ENCODE measurements around the gene UNC5B. TPM values are rescaled to one million over a fixed set of nuclear protein-coding genes. Genes with fewer than 3 reads are reported as not detected.

Gene UNC5B
- total and polyA plus RNA-seq, 2 donors (not counting 1 experiment from before 2014, with no cell fraction given) = 2.5 to 60.8 TPM

GRCh38 chr10:71203716-71204115, 8.7 kb upstream of the UNC5B start:
- Histone ChIP-seq H3K27ac (ENCODE audit: insufficient read depth, low read length) (no peak overlapping the region), H4K20me1 (ENCODE audit: control insufficient read depth, extremely low read depth, insufficient read depth, low read length) (no peaks in the 10 kb centered on the region), H3K27me3 (ENCODE audit: control insufficient read depth, insufficient read depth, low read length) (peaks cover 9% of the 10 kb centered on the region), H3K79me2 (ENCODE audit: control insufficient read depth, insufficient read depth, low read length) (no peaks in the 10 kb centered on the region), H3K36me3 (ENCODE audit: control insufficient read depth, insufficient read depth, low read length) (no peaks in the 10 kb centered on the region), H3K4me1 (ENCODE audit: control insufficient read depth, extremely low read depth, insufficient read depth, low read length) (no peaks in the 10 kb centered on the region), H3K4me3 (replicated peaks in 1 of 4; ENCODE audit: control extremely low read depth in 1 of 4, insufficient read depth in 1 of 4, low read depth in 3 of 4, low read length in 4 of 4) (no peak overlapping the region), H3K4me2 (ENCODE audit: extremely low read depth, insufficient read depth, low read length) (no peak overlapping the region), H2AFZ (ENCODE audit: low read length) (no peak overlapping the region), H3K9me3 (ENCODE audit: control insufficient read depth, insufficient read depth, low read depth, low read length) (no peaks in the 10 kb centered on the region), H3K9ac (ENCODE audit: insufficient read depth, low read length) (no peak overlapping the region)
- no peak for TF ChIP-seq CTCF (conservative IDR thresholded peaks at IDR 0.05 in 1 of 2, IDR thresholded peaks at IDR 0.05 in 1 of 2; ENCODE audit: low read depth in 1 of 2, low read length in 2 of 2)
- no peak for TF ChIP-seq EZH2 (IDR thresholded peaks at IDR 0.05; ENCODE audit: low read length, missing control alignments)
- DNase-seq (ENCODE audit: low read depth in 2 of 2) = no peak

DNA sequence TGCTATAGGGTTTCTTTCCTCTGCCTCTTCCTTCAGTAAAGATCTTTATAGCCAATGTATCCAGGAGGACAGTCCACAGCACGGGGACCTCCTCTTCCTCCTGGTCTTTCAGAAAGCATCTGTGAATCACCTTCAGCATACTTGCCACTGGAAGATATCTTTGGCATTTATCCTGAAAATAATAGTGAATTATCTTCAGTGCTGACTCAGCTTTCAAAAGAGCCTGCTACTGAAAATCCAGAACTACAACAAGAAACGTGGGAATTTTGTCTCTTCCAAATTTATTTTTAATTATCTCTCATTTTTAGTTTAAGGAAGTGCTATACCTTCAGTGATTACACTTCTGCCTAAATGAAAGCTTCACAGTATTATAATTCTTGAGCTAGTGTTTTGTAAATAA, 7.6 kb upstream of the UNC5B start:
- H3K27ac ChIP-seq (ENCODE audit: insufficient read depth, low read length) = no peak overlapping the region
- no peaks in the 10 kb centered on the region for H4K20me1 ChIP-seq (ENCODE audit: control insufficient read depth, extremely low read depth, insufficient read depth, low read length)
- H3K79me2 ChIP-seq (ENCODE audit: control insufficient read depth, insufficient read depth, low read length) = no peaks in the 10 kb centered on the region
- no peak overlapping the region for H3K4me3 ChIP-seq (replicated peaks in 1 of 4; ENCODE audit: control extremely low read depth in 1 of 4, insufficient read depth in 1 of 4, low read depth in 3 of 4, low read length in 4 of 4)
- H3K4me1 ChIP-seq (ENCODE audit: control insufficient read depth, extremely low read depth, insufficient read depth, low read length) = no peaks in the 10 kb centered on the region
- peaks cover 14% of the 10 kb centered on the region for H3K27me3 ChIP-seq (ENCODE audit: control insufficient read depth, insufficient read depth, low read length)
- peak in 1 of 2 donors; percentile 28 for DNase-seq (ENCODE audit: low read depth in 2 of 2)
- H3K9ac ChIP-seq (ENCODE audit: insufficient read depth, low read length) = no peak overlapping the region
- H2AFZ ChIP-seq (ENCODE audit: low read length) = no peak overlapping the region
- TF ChIP-seq EZH2 (IDR thresholded peaks at IDR 0.05; ENCODE audit: low read length, missing control alignments) (no peak), CTCF (conservative IDR thresholded peaks at IDR 0.05 in 1 of 2, IDR thresholded peaks at IDR 0.05 in 1 of 2; ENCODE audit: low read depth in 1 of 2, low read length in 2 of 2) (no peak)
- no peak overlapping the region for H3K4me2 ChIP-seq (ENCODE audit: extremely low read depth, insufficient read depth, low read length)
- H3K36me3 ChIP-seq (ENCODE audit: control insufficient read depth, insufficient read depth, low read length) = no peaks in the 10 kb centered on the region
- H3K9me3 ChIP-seq (ENCODE audit: control insufficient read depth, insufficient read depth, low read depth, low read length) = no peaks in the 10 kb centered on the region

- no peak overlapping the region for H2AFZ ChIP-seq (ENCODE audit: low read length)
- no peak overlapping the region for H3K27ac ChIP-seq (ENCODE audit: insufficient read depth, low read length)
- H3K4me1 ChIP-seq (ENCODE audit: control insufficient read depth, extremely low read depth, insufficient read depth, low read length) = no peaks in the 10 kb centered on the region
- no peak overlapping the region for H3K4me2 ChIP-seq (ENCODE audit: extremely low read depth, insufficient read depth, low read length)
- no peaks in the 10 kb centered on the region for H4K20me1 ChIP-seq (ENCODE audit: control insufficient read depth, extremely low read depth, insufficient read depth, low read length)
- H3K9ac ChIP-seq (ENCODE audit: insufficient read depth, low read length) = no peak overlapping the region
- H3K79me2 ChIP-seq (ENCODE audit: control insufficient read depth, insufficient read depth, low read length) = no peaks in the 10 kb centered on the region
- H3K4me3 ChIP-seq (replicated peaks in 1 of 4; ENCODE audit: control extremely low read depth in 1 of 4, insufficient read depth in 1 of 4, low read depth in 3 of 4, low read length in 4 of 4) = no peak overlapping the region
- H3K36me3 ChIP-seq (ENCODE audit: control insufficient read depth, insufficient read depth, low read length) = no peaks in the 10 kb centered on the region
- H3K27me3 ChIP-seq (ENCODE audit: control insufficient read depth, insufficient read depth, low read length) = peaks cover 18% of the 10 kb centered on the region
- peak in 1 of 2 donors; percentile 69 for DNase-seq (ENCODE audit: low read depth in 2 of 2)
- TF ChIP-seq EZH2 (IDR thresholded peaks at IDR 0.05; ENCODE audit: low read length, missing control alignments) (no peak), CTCF (conservative IDR thresholded peaks at IDR 0.05 in 1 of 2, IDR thresholded peaks at IDR 0.05 in 1 of 2; ENCODE audit: low read depth in 1 of 2, low read length in 2 of 2) (no peak)
- H3K9me3 ChIP-seq (ENCODE audit: control insufficient read depth, insufficient read depth, low read depth, low read length) = no peaks in the 10 kb centered on the region
Measured at GRCh38 chr10:71205468-71205867, 6.9 kb upstream of the UNC5B start.

Measured in fibroblast of lung (primary cell).